Body of pancreas (tissue), 4 donors: ENCODE data around the gene ASF1B.

Experiments
- POLR2A ChIP-seq, 3 donors: fragments of 450-650 bp; IDR thresholded peaks; one replicate each; pipeline ENCODE4 v1.6.1; 2016; ENCODE audit warnings: antibody characterized with exemption in 3 of 3, mild to moderate bottlenecking in 2 of 3
- TF ChIP-seq, protein P1 (sequence below), 7 experiments: fragments of 450-650 bp in 4 of 7; fragments of 200-600 bp in 3 of 7; sonication (generic) in 3 of 7; IDR thresholded peaks; one replicate each; pipeline ENCODE4 v1.5.1; 2016 to 2019; ENCODE audit warnings: antibody characterized with exemption in 7 of 7

DNA sequence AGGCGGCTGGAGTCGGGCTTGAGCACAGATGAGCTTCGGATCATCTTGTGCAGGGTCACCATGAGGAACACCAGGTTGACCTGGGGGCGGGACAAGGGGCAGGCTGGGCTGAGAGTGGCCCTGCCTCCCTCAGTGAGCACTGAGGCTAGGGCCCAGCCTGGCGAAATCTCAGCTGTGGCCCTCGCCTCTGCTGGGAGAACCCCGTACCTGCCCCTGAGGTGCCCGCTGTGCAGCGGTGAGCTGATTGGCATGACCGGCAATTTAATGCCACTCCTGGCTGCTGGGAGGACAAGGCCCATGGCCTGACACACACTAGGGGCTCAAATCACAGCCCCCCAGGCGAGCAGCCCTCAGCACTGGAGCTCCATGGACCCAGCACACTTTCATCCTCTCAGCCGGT is 19.7 kb upstream of the ASF1B start:
- TF ChIP-seq, protein P1, sequence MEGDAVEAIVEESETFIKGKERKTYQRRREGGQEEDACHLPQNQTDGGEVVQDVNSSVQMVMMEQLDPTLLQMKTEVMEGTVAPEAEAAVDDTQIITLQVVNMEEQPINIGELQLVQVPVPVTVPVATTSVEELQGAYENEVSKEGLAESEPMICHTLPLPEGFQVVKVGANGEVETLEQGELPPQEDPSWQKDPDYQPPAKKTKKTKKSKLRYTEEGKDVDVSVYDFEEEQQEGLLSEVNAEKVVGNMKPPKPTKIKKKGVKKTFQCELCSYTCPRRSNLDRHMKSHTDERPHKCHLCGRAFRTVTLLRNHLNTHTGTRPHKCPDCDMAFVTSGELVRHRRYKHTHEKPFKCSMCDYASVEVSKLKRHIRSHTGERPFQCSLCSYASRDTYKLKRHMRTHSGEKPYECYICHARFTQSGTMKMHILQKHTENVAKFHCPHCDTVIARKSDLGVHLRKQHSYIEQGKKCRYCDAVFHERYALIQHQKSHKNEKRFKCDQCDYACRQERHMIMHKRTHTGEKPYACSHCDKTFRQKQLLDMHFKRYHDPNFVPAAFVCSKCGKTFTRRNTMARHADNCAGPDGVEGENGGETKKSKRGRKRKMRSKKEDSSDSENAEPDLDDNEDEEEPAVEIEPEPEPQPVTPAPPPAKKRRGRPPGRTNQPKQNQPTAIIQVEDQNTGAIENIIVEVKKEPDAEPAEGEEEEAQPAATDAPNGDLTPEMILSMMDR (IDR thresholded peaks at IDR 0.05), result no peak
- no peak for TF ChIP-seq POLR2A (IDR thresholded peaks at IDR 0.05)
